Testis (tissue), 3 donors: ENCODE data around the gene SLC7A5. TPM values are rescaled to one million over a fixed set of nuclear protein-coding genes. Genes with fewer than 3 reads are reported as not detected.
"Not testable (repeated sequence)": the region's sequence is repeated elsewhere in the genome, so short reads cannot be mapped to it uniquely, and the experiment has no call there.

Source experiments
- DNase-seq: peaks from one replicate; pipeline ENCODE4 v3.0.0-alpha.2; 2019
- H3K27ac ChIP-seq, 2 donors: fragments of 200-600 bp; sonication (generic); one replicate each; pipeline ENCODE4 v1.5.1; 2019
- H3K27me3 ChIP-seq: fragments of 200-600 bp; sonication (generic); one replicate; pipeline ENCODE4 v1.5.1; 2019
- H3K36me3 ChIP-seq: fragments of 200-600 bp; sonication (generic); one replicate; pipeline ENCODE4 v1.5.1; 2017; ENCODE audit warnings: low read depth; ENCODE audit errors: missing control alignments
- H3K4me1 ChIP-seq: fragments of 200-600 bp; sonication (generic); one replicate; pipeline ENCODE4 v1.5.1; 2019
- H3K4me3 ChIP-seq, 2 donors: fragments of 200-600 bp; sonication (generic); one replicate each; pipeline ENCODE4 v1.5.1; 2017 to 2019
- H3K9me3 ChIP-seq: fragments of 200-600 bp; sonication (generic); one replicate; pipeline ENCODE4 v1.5.1; 2017
- CTCF ChIP-seq, 3 experiments: fragments of 450-650 bp in 2 of 3; fragments of 200-600 bp in 1 of 3; sonication (generic) in 1 of 3; IDR thresholded peaks; one replicate each; pipeline ENCODE4 v1.5.1; 2016 to 2019; ENCODE audit warnings: antibody characterized with exemption in 3 of 3, mild to moderate bottlenecking in 2 of 3, moderate library complexity in 1 of 3
- POLR2A ChIP-seq: fragments of 450-650 bp; IDR thresholded peaks from one replicate; pipeline ENCODE4 v1.6.1; 2017; ENCODE audit warnings: antibody characterized with exemption, mild to moderate bottlenecking, moderate library complexity
- WGBS, 2 donors: methylation state at CpG; one replicate each; pipeline ENCODE4 v1.1.5; 2018; 5-methylcytosine and 5-hydroxymethylcytosine counted together
- intact Hi-C: fragments of 100-400 bp; cut with DNase I; formaldehyde crosslinking; loops from one replicate; pipeline ENCODE4 v1.15.1; 2023; ENCODE audit warnings: low total_unique reads
- polyA plus RNA-seq: library from polyadenylated mRNA; stranded (reverse); fragments of 350-450 nt; fragmentation: Illumina TruSeq; extraction: RNeasy Lipid Tissue Mini Kit (QIAGEN cat#74804); gene quantifications from one replicate; pipeline ENCODE4 v1.2.3, GENCODE V29; 2014; ENCODE audit warnings: low read depth, low replicate concordance; ENCODE audit not compliant: insufficient read depth
- total RNA-seq, 2 donors: library from RNA; depleted of rRNA; stranded (reverse); fragments of >200 nt; gene quantifications; one replicate each; pipeline ENCODE4 v1.2.3, GENCODE V29; 2016

Gene SLC7A5
- total and polyA plus RNA-seq, 3 donors from 2014 or later: 179 to 290 (median 263) TPM

GRCh38 chr16:87829988-87830672 lies 39.2 kb downstream of the SLC7A5 start:
- no peak for DNase-seq
- Histone ChIP-seq H3K4me1 (peaks cover 6% of the 10 kb centered on the region), H3K27ac (no peak overlapping the region), H3K36me3 (no peaks in the 10 kb centered on the region), H3K9me3 (no peaks in the 10 kb centered on the region), H3K4me3 (no peak overlapping the region), H3K27me3 (no peaks in the 10 kb centered on the region)
- whole genome bisulfite sequencing, 2 donors: 88 to 90% methylated on average over 20 to 21 of the region's 21 CpGs
- intact Hi-C loops: no loop called here
- TF ChIP-seq CTCF (IDR thresholded peaks at IDR 0.05): no peak
- TF ChIP-seq POLR2A: no peak

- 91 to 97% methylated on average over 13 of the region's 13 CpGs for WGBS, 2 donors
- no peak overlapping the region for H3K4me3 ChIP-seq
- intact Hi-C loops: no loop called here
Observed at GRCh38 chr16:87829622-87829980, 39.7 kb downstream of the SLC7A5 start.

GRCh38 chr16:87828907-87829621 lies 40.2 kb downstream of the SLC7A5 start:
- no peak for DNase-seq
- H3K27ac ChIP-seq: no peak overlapping the region
- intact Hi-C loops: no loop called here
- no peaks in the 10 kb centered on the region for H3K36me3 ChIP-seq
- no peak for TF ChIP-seq CTCF (IDR thresholded peaks at IDR 0.05)
- H3K9me3 ChIP-seq: no peaks in the 10 kb centered on the region
- H3K4me3 ChIP-seq: no peak overlapping the region
- no peaks in the 10 kb centered on the region for H3K27me3 ChIP-seq
- WGBS, 2 donors: 80 to 94% methylated on average over 5 to 16 of the region's 16 CpGs
- peaks cover 1% of the 10 kb centered on the region for H3K4me1 ChIP-seq

More at GRCh38 chr16:87829622-87829980, 39.7 kb downstream of the SLC7A5 start:
- Histone ChIP-seq H3K27me3 (no peaks in the 10 kb centered on the region), H3K36me3 (no peaks in the 10 kb centered on the region), H3K4me1 (peaks cover 6% of the 10 kb centered on the region), H3K27ac (no peak overlapping the region), H3K9me3 (no peaks in the 10 kb centered on the region)
- no peak for TF ChIP-seq CTCF (IDR thresholded peaks at IDR 0.05)
- TF ChIP-seq POLR2A: no peak
- DNase-seq: no peak

DNA sequence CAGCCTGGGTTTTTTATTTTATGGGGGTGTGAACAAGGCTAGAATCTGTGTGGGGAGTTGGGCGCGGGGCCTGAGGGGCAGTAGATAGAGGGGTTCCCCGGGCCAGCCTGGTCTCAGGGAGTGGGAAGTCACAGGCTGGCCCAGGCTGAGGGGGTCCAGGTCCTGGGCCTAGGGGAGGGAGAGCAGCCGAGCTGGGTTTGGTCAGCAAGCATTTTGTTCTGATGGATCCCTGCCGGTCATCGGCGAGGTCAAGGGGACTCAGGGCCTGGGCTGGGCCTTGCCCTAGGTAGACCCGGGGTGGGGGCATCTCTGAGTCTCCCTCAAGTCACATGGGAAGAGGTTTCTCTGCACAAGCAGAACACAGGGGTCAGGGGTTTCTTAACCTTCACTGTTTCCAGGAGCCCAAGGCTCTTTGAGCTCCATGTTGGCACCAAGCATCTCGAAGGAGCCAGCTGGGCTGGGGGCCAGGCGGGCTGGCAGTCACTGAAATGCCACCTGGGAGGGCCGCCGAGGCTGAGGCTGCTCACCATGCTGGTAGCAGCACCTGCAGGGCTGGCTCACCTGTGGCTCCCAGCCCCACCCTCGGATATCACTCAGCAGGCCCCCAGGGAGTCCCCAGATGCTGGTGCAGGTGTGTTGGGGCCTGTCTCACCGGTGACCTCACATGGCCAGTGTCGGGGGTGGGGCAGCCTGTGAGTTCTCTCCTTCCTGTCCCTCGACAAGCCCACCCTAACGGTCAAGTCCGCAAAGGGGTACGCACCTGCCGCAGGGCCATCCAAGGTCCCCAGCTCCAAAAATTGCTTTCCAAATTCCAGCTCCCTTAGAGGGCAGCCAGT lies 41.0 kb downstream of the SLC7A5 start:
- intact Hi-C loops: no loop called here
- 83 to 88% methylated on average over 7 to 19 of the region's 20 CpGs for WGBS, 2 donors
- Histone ChIP-seq H3K27ac (no peak overlapping the region), H3K36me3 (no peaks in the 10 kb centered on the region), H3K4me3 (no peak overlapping the region), H3K9me3 (no peaks in the 10 kb centered on the region), H3K27me3 (no peaks in the 10 kb centered on the region), H3K4me1 (no peaks in the 10 kb centered on the region)
- no peak for DNase-seq
- no peak for TF ChIP-seq CTCF (IDR thresholded peaks at IDR 0.05)

GRCh38 chr16:87827588-87827915 lies 41.8 kb downstream of the SLC7A5 start:
- 85 to 88% methylated on average over 7 of the region's 7 CpGs for WGBS, 2 donors
- H3K4me3 ChIP-seq, H3K27me3 ChIP-seq, H3K36me3 ChIP-seq, H3K9me3 ChIP-seq, intact Hi-C loops, H3K27ac ChIP-seq, DNase-seq, H3K4me1 ChIP-seq: not testable (repeated sequence)
